HG03196 (cell line): Measurements from ENCODE around the gene PTPRN2.
"Not testable (repeated sequence)": the region's sequence is repeated elsewhere in the genome, so short reads cannot be mapped to it uniquely, and the experiment has no call there.

Source experiments
- ATAC-seq: cut with Tn5 transposase; IDR thresholded peaks from one replicate; pipeline ENCODE4 v1.9.1; 2021; ENCODE audit not compliant: unreplicated experiment

Gene PTPRN2

GRCh38 chr7:157671358-157672255 is 916.0 kb downstream of the PTPRN2 start:
- ATAC-seq: no peak

GRCh38 chr7:157670490-157671357 is 916.9 kb downstream of the PTPRN2 start:
- no peak for ATAC-seq

- ATAC-seq: no peak
Measured at GRCh38 chr7:157669768-157670351, 917.8 kb downstream of the PTPRN2 start.

GRCh38 chr7:157668884-157669767 is 918.5 kb downstream of the PTPRN2 start:
- no peak for ATAC-seq

- no peak for ATAC-seq
Measured at GRCh38 chr7:157668221-157668883, 919.3 kb downstream of the PTPRN2 start.

GRCh38 chr7:157667731-157668130 is 919.9 kb downstream of the PTPRN2 start:
- no peak for ATAC-seq

- no peak for ATAC-seq
Measured at GRCh38 chr7:157667261-157667660, 920.4 kb downstream of the PTPRN2 start.

GRCh38 chr7:157666530-157667040 is 921.0 kb downstream of the PTPRN2 start:
- ATAC-seq: no peak

GRCh38 chr7:157665634-157665988 is 922.0 kb downstream of the PTPRN2 start:
- ATAC-seq: not testable (repeated sequence)

- ATAC-seq: no peak
Measured at GRCh38 chr7:157664871-157665633, 922.6 kb downstream of the PTPRN2 start.

GRCh38 chr7:157664034-157664433 is 923.6 kb downstream of the PTPRN2 start:
- ATAC-seq: no peak

- ATAC-seq: no peak
Measured at GRCh38 chr7:157662981-157663716, 924.5 kb downstream of the PTPRN2 start.

GRCh38 chr7:157662110-157662791 is 925.4 kb downstream of the PTPRN2 start:
- ATAC-seq: no peak

GRCh38 chr7:157661611-157661975 is 926.0 kb downstream of the PTPRN2 start:
- ATAC-seq: no peak

GRCh38 chr7:157660971-157661610 is 926.5 kb downstream of the PTPRN2 start:
- no peak for ATAC-seq

GRCh38 chr7:157658851-157659412 is 928.7 kb downstream of the PTPRN2 start:
- no peak for ATAC-seq
